GM18502 (cell line): ENCODE data around the gene PRRT4.

Experiments
- ATAC-seq: cut with Tn5 transposase; IDR thresholded peaks from one replicate; pipeline ENCODE4 v1.9.1; 2021; ENCODE audit warnings: mild to moderate bottlenecking; ENCODE audit not compliant: unreplicated experiment, poor library complexity

PRRT4 gene

DNA sequence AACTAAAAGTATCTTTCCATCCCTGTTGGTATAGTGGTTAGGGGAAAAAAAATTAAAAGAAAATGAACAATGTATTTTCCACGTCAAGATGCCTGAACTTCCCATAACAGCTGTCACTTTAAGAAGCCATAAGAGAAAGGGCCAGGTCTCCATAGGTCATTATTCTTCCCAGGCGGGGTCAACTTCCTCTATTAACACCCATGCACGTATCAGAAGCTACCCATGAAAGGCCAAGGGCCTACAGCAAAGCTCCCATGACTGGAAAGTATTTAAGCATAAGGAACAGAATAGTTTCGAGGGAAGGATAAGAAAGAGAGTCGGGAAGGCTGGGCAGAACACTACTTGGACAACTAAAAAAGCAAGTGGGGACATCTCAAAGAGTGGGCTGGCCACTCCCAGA is 57.8 kb downstream of the PRRT4 start:
- no peak for ATAC-seq

DNA sequence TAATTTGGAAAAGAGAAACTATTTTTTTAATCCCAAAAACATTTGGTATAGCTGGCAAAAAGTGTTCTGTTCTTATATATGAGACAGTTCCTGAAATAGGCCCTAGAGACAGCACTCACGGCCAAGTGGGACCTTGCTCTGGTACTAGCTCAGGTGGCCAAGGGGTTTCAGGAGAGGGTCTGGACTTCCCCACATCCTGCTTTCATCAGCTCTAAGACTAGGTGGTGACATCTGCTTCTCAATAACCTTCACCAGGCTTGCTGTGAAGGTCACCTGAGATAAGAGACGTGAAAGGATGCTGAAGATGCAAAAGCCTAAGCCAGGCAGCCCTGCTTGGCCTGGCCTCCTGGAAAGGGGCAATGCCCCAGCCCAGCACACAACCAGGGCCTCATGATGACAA is 58.4 kb downstream of the PRRT4 start:
- no peak for ATAC-seq

DNA sequence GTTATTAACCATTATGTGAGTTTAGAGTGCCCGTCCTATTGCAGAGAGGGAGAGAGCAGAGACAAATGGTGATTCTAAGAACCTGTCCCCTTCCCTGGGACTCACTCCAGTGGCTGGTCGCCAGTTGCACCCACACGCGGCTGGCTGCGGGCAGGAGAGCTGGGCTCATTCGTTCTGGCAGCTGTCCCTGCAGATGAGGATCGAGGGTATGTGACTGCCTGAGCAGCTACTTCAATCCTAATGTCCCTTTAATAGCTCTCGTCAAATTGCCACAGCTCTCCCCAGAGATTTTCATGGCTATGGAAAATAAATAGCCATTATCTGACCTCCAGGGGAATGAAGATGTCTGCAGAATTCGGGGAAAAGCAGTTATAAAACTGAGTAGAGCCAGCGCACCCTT is 59.4 kb downstream of the PRRT4 start:
- no peak for ATAC-seq
